Esophagus squamous epithelium (tissue), 5 donors: Measurements from ENCODE around the gene ARMH1. TPM values are rescaled to one million over a fixed set of nuclear protein-coding genes. Genes with fewer than 3 reads are reported as not detected.

ENCODE experiments used
- DNase-seq: peaks from one replicate; lab custom pipeline; 2025; lab: John Stamatoyannopoulos, UW
- H3K27ac ChIP-seq, 4 donors: fragments of 200-600 bp; sonication (generic); one replicate each; pipeline ENCODE4 v1.5.1; 2016 to 2019; ENCODE audit warnings: mild to moderate bottlenecking in 1 of 4
- H3K27me3 ChIP-seq, 4 donors: fragments of 200-600 bp; sonication (generic); 1 replicate in 3 of 4; 2 replicates in 1 of 4; pipeline versions ENCODE4 v1.5.1 to v1.6.0; 2017 to 2021; ENCODE audit warnings: antibody characterized with exemption in 1 of 4
- H3K36me3 ChIP-seq, 3 donors: fragments of 200-600 bp; sonication (generic); one replicate each; pipeline ENCODE4 v1.5.1; 2016 to 2019
- H3K4me1 ChIP-seq, 3 donors: fragments of 200-600 bp; sonication (generic); one replicate each; pipeline ENCODE4 v1.5.1; 2017 to 2019
- H3K4me3 ChIP-seq, 4 donors: fragments of 200-600 bp; sonication (generic); 1 replicate in 3 of 4; 2 replicates in 1 of 4; pipeline ENCODE4 v1.5.1; 2016 to 2019; ENCODE audit warnings: mild to moderate bottlenecking in 2 of 4, moderate library complexity in 1 of 4
- H3K9me3 ChIP-seq, 3 donors: fragments of 200-600 bp; sonication (generic); one replicate each; pipeline ENCODE4 v1.5.1; 2016 to 2019
- CTCF ChIP-seq, 6 experiments: fragments of 450-650 bp in 4 of 6; fragments of 200-600 bp in 2 of 6; sonication (generic) in 2 of 6; IDR thresholded peaks; one replicate each; pipeline ENCODE4 v1.5.1; 2016 to 2019; ENCODE audit warnings: antibody characterized with exemption in 6 of 6, mild to moderate bottlenecking in 4 of 6, moderate library complexity in 4 of 6
- POLR2A ChIP-seq, 4 donors: fragments of 450-650 bp; IDR thresholded peaks; one replicate each; pipeline ENCODE4 v1.6.1; 2017; ENCODE audit warnings: antibody characterized with exemption in 4 of 4, mild to moderate bottlenecking in 4 of 4, moderate library complexity in 3 of 4
- WGBS, 2 donors: methylation state at CpG; one replicate each; pipeline ENCODE4 v1.1.5; 2018; 5-methylcytosine and 5-hydroxymethylcytosine counted together
- intact Hi-C: fragments of 100-400 bp; cut with DNase I; formaldehyde crosslinking; loops from one replicate; pipeline ENCODE4 v1.15.0; 2022
- total RNA-seq, 4 donors: library from RNA; depleted of rRNA; stranded (reverse); fragments of >200 nt; gene quantifications; one replicate each; pipeline ENCODE4 v1.1.0, GENCODE V29; 2016
- donor health status: DM: yes; HTN: yes; CAD: no.

ARMH1 gene
- total RNA-seq, 4 donors from 2014 or later: 1.3 TPM; not detected in 3

GRCh38 chr1:44705938-44706337 is 31.4 kb downstream of the ARMH1 start:
- no peak for TF ChIP-seq POLR2A (IDR thresholded peaks at IDR 0.05)
- TF ChIP-seq CTCF (IDR thresholded peaks at IDR 0.05): no peak
- intact Hi-C loops: no loop called here
- Histone ChIP-seq H3K27me3 (peaks cover 0 to 72% (median 0%) of the 10 kb centered on the region in 4 donors), H3K36me3 (no peaks in the 10 kb centered on the region), H3K27ac (no peak overlapping the region), H3K4me3 (no peak overlapping the region), H3K4me1 (peaks cover 0 to 36% (median 12%) of the 10 kb centered on the region in 3 donors), H3K9me3 (no peaks in the 10 kb centered on the region)
- WGBS, 2 donors: 71 to 83% methylated on average over 1 to 2 of the region's 2 CpGs
- DNase-seq: no peak

GRCh38 chr1:44707112-44707881 is 32.8 kb downstream of the ARMH1 start:
- peaks cover 0 to 78% (median 0%) of the 10 kb centered on the region in 4 donors for H3K27me3 ChIP-seq
- H3K36me3 ChIP-seq: no peaks in the 10 kb centered on the region
- peaks cover 0 to 25% (median 12%) of the 10 kb centered on the region in 3 donors for H3K4me1 ChIP-seq
- intact Hi-C loops: no loop called here
- H3K9me3 ChIP-seq: no peaks in the 10 kb centered on the region
- WGBS, 2 donors: 27 to 58% methylated on average over 3 to 4 of the region's 6 CpGs
- no peak for TF ChIP-seq CTCF (IDR thresholded peaks at IDR 0.05)
- TF ChIP-seq POLR2A (IDR thresholded peaks at IDR 0.05): no peak
- peak overlapping the region in 3 of 4 donors; percentile 0 to 42 (median 5) for H3K27ac ChIP-seq
- no peak overlapping the region for H3K4me3 ChIP-seq
- DNase-seq: no peak

- no peaks in the 10 kb centered on the region for H3K9me3 ChIP-seq
- peak overlapping the region in 2 of 4 donors; percentile 0 to 10 for H3K27ac ChIP-seq
- H3K4me1 ChIP-seq: peaks cover 0 to 28% (median 12%) of the 10 kb centered on the region in 3 donors
- intact Hi-C loops: no loop called here
- DNase-seq: no peak
- H3K36me3 ChIP-seq: no peaks in the 10 kb centered on the region
- H3K4me3 ChIP-seq: peak overlapping the region in 1 of 4 donors; percentile 29
- TF ChIP-seq POLR2A (IDR thresholded peaks at IDR 0.05) (no peak), CTCF (IDR thresholded peaks at IDR 0.05) (peak; percentile 52 to 73 (median 60))
- H3K27me3 ChIP-seq: peaks cover 0 to 71% (median 0%) of the 10 kb centered on the region in 4 donors
- 25 to 29% methylated on average over 15 of the region's 15 CpGs for WGBS, 2 donors
These were observed 33.7 kb downstream of the ARMH1 start for GRCh38 chr1:44707959-44708831.

GRCh38 chr1:44713321-44713781 is 38.8 kb downstream of the ARMH1 start:
- Histone ChIP-seq H3K27me3 (peaks cover 0 to 48% (median 0%) of the 10 kb centered on the region in 4 donors), H3K9me3 (no peaks in the 10 kb centered on the region), H3K27ac (no peak overlapping the region), H3K4me1 (peaks cover 3 to 43% (median 13%) of the 10 kb centered on the region in 3 donors), H3K4me3 (no peak overlapping the region), H3K36me3 (no peaks in the 10 kb centered on the region)
- TF ChIP-seq POLR2A (IDR thresholded peaks at IDR 0.05) (no peak), CTCF (IDR thresholded peaks at IDR 0.05) (no peak)
- DNase-seq: no peak
- intact Hi-C loops: no loop called here
- WGBS, 2 donors: 32 to 35% methylated on average over 6 of the region's 6 CpGs
